ENCODE results near the gene IFT81.

DNA sequence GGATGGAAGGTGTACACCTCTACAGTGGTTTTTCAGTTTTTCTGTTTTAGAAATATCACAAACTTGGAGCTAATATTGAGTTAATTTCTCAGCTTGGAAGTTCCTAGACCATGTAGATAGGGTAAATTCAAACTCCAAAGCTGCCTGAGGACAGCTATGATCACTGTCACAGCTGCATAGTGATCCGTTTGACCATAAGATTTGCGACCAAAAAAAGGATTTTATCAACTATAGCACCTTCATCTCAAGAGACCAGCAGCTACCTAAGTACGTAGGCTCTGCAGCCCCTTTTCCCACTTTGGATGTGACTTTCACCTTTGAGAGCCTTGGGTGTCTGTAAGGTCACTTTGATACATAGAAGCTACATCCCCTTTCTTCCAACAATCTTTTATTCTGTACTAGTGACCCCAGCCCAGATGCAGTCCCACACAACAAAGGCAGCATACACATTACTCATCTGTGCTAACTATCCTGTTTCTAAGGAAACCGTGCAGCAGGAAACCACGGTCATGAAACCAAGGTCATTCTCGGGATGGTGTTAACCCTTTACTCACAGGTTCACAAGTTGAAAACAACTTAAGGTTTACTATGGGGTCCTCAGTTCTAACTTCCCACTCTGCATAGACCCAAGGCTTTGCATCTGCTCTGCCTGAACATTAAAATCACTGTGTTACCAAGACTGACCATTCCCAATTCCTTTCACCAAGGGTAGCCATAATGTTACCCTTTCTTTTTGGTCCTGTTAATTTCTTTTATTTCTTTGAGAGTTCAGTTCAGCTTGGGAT lies 75.4 kb downstream of the IFT81 start:
- TF ChIP-seq, protein P1, sequence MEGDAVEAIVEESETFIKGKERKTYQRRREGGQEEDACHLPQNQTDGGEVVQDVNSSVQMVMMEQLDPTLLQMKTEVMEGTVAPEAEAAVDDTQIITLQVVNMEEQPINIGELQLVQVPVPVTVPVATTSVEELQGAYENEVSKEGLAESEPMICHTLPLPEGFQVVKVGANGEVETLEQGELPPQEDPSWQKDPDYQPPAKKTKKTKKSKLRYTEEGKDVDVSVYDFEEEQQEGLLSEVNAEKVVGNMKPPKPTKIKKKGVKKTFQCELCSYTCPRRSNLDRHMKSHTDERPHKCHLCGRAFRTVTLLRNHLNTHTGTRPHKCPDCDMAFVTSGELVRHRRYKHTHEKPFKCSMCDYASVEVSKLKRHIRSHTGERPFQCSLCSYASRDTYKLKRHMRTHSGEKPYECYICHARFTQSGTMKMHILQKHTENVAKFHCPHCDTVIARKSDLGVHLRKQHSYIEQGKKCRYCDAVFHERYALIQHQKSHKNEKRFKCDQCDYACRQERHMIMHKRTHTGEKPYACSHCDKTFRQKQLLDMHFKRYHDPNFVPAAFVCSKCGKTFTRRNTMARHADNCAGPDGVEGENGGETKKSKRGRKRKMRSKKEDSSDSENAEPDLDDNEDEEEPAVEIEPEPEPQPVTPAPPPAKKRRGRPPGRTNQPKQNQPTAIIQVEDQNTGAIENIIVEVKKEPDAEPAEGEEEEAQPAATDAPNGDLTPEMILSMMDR (IDR thresholded peaks at IDR 0.05; ENCODE audit: poor library complexity): no peak
- no peak for TF ChIP-seq EZH2 (IDR thresholded peaks at IDR 0.05; ENCODE audit: borderline replicate concordance)
